BLaER1 (cell line): ENCODE results near the gene CA9.

Experiments used
- H3K27ac ChIP-seq: shearing (Covaris generic); formaldehyde crosslinking; 2 replicates; pipeline ENCODE4 v1.8.1; 2022
- H3K27me3 ChIP-seq: shearing (Covaris generic); formaldehyde crosslinking; 2 replicates; pipeline ENCODE4 v1.8.1; 2022
- H3K36me3 ChIP-seq: shearing (Covaris generic); formaldehyde crosslinking; 2 replicates; pipeline ENCODE4 v1.8.1; 2022
- H3K4me1 ChIP-seq: shearing (Covaris generic); formaldehyde crosslinking; 2 replicates; pipeline ENCODE4 v1.8.1; 2022
- H3K4me2 ChIP-seq: shearing (Covaris generic); formaldehyde crosslinking; 2 replicates; pipeline ENCODE4 v1.8.1; 2022
- H3K4me3 ChIP-seq: shearing (Covaris generic); formaldehyde crosslinking; 2 replicates; pipeline ENCODE4 v1.8.1; 2022
- H3K9ac ChIP-seq: shearing (Covaris generic); formaldehyde crosslinking; 2 replicates; pipeline ENCODE4 v1.8.1; 2022
- H3K9me3 ChIP-seq: shearing (Covaris generic); formaldehyde crosslinking; 2 replicates; pipeline ENCODE4 v1.8.1; 2022
- H4K20me1 ChIP-seq: shearing (Covaris generic); formaldehyde crosslinking; 2 replicates; pipeline ENCODE4 v1.8.1; 2022
- Cebpa-rat ChIP-seq: shearing (Covaris generic); IDR thresholded peaks from 2 replicates; pipeline ENCODE4 v1.8.1; 2022

Gene CA9

GRCh38 chr9:35703906-35704672, 30.4 kb downstream of the CA9 start:
- Histone ChIP-seq H3K27ac (no peak overlapping the region), H3K4me3 (no peak overlapping the region), H3K27me3 (no peaks in the 10 kb centered on the region), H4K20me1 (no peaks in the 10 kb centered on the region), H3K9me3 (no peaks in the 10 kb centered on the region), H3K4me2 (no peak overlapping the region), H3K9ac (no peak overlapping the region), H3K36me3 (peaks cover 100% of the 10 kb centered on the region), H3K4me1 (no peaks in the 10 kb centered on the region)
- no peak for TF ChIP-seq Cebpa-rat

- no peak overlapping the region for H3K4me3 ChIP-seq
- no peaks in the 10 kb centered on the region for H3K27me3 ChIP-seq
- TF ChIP-seq Cebpa-rat: no peak
- no peaks in the 10 kb centered on the region for H3K4me1 ChIP-seq
- no peak overlapping the region for H3K27ac ChIP-seq
- no peak overlapping the region for H3K4me2 ChIP-seq
- H3K9me3 ChIP-seq: no peaks in the 10 kb centered on the region
- no peaks in the 10 kb centered on the region for H4K20me1 ChIP-seq
- no peak overlapping the region for H3K9ac ChIP-seq
- H3K36me3 ChIP-seq: peaks cover 100% of the 10 kb centered on the region
Measured at GRCh38 chr9:35705372-35705771, 31.6 kb downstream of the CA9 start.

GRCh38 chr9:35705836-35706430, 32.2 kb downstream of the CA9 start:
- TF ChIP-seq Cebpa-rat: no peak
- Histone ChIP-seq H3K9ac (no peak overlapping the region), H4K20me1 (no peaks in the 10 kb centered on the region), H3K27ac (no peak overlapping the region), H3K4me3 (no peak overlapping the region), H3K4me1 (no peaks in the 10 kb centered on the region), H3K4me2 (no peak overlapping the region), H3K36me3 (peaks cover 100% of the 10 kb centered on the region), H3K27me3 (no peaks in the 10 kb centered on the region), H3K9me3 (no peaks in the 10 kb centered on the region)

- no peak for TF ChIP-seq Cebpa-rat
- Histone ChIP-seq H3K36me3 (peaks cover 100% of the 10 kb centered on the region), H3K4me1 (no peaks in the 10 kb centered on the region), H3K27me3 (no peaks in the 10 kb centered on the region), H3K9me3 (no peaks in the 10 kb centered on the region), H4K20me1 (0 out of 2 replicates have a peak, but pooled peaks cover 8% of the 10 kb centered on the region), H3K27ac (no peak overlapping the region), H3K4me2 (no peak overlapping the region), H3K4me3 (no peak overlapping the region), H3K9ac (no peak overlapping the region)
Measured at GRCh38 chr9:35706951-35707350, 33.2 kb downstream of the CA9 start.

GRCh38 chr9:35708146-35708545, 34.4 kb downstream of the CA9 start:
- no peaks in the 10 kb centered on the region for H3K27me3 ChIP-seq
- H4K20me1 ChIP-seq: 0 out of 2 replicates have a peak, but pooled peaks cover 8% of the 10 kb centered on the region
- TF ChIP-seq Cebpa-rat: no peak
- H3K36me3 ChIP-seq: peaks cover 100% of the 10 kb centered on the region
- H3K9me3 ChIP-seq: no peaks in the 10 kb centered on the region
- no peak overlapping the region for H3K4me3 ChIP-seq
- H3K27ac ChIP-seq: no peak overlapping the region
- H3K9ac ChIP-seq: no peak overlapping the region
- no peak overlapping the region for H3K4me2 ChIP-seq
- H3K4me1 ChIP-seq: no peaks in the 10 kb centered on the region

- H4K20me1 ChIP-seq: 0 out of 2 replicates have a peak, but pooled peaks cover 8% of the 10 kb centered on the region
- TF ChIP-seq Cebpa-rat: no peak
- peaks cover 100% of the 10 kb centered on the region for H3K36me3 ChIP-seq
Measured at GRCh38 chr9:35710818-35711500, 37.2 kb downstream of the CA9 start.

GRCh38 chr9:35711501-35712428, 38.0 kb downstream of the CA9 start:
- no peak for TF ChIP-seq Cebpa-rat
- Histone ChIP-seq H3K4me2 (no peak overlapping the region), H3K27ac (no peak overlapping the region), H3K27me3 (no peaks in the 10 kb centered on the region), H4K20me1 (peaks cover 11% of the 10 kb centered on the region; the same call in 1 of the 2 replicates), H3K9me3 (no peaks in the 10 kb centered on the region), H3K9ac (no peak overlapping the region), H3K4me1 (peaks cover 8% of the 10 kb centered on the region), H3K36me3 (peaks cover 100% of the 10 kb centered on the region), H3K4me3 (no peak overlapping the region)

More at GRCh38 chr9:35710818-35711500, 37.2 kb downstream of the CA9 start:
- H3K4me2 ChIP-seq: no peak overlapping the region
- H3K9ac ChIP-seq: no peak overlapping the region
- no peak overlapping the region for H3K27ac ChIP-seq
- H3K4me1 ChIP-seq: no peaks in the 10 kb centered on the region
- H3K9me3 ChIP-seq: no peaks in the 10 kb centered on the region
- no peaks in the 10 kb centered on the region for H3K27me3 ChIP-seq
- no peak overlapping the region for H3K4me3 ChIP-seq

- TF ChIP-seq Cebpa-rat: no peak
- H4K20me1 ChIP-seq: peaks cover 23% of the 10 kb centered on the region
- peaks cover 100% of the 10 kb centered on the region for H3K36me3 ChIP-seq
- no peak overlapping the region for H3K4me3 ChIP-seq
- no peak overlapping the region for H3K9ac ChIP-seq
- no peak overlapping the region for H3K4me2 ChIP-seq
- peaks cover 12% of the 10 kb centered on the region for H3K4me1 ChIP-seq
- H3K9me3 ChIP-seq: no peaks in the 10 kb centered on the region
- no peak overlapping the region for H3K27ac ChIP-seq
- no peaks in the 10 kb centered on the region for H3K27me3 ChIP-seq
Measured at GRCh38 chr9:35712762-35713400, 39.2 kb downstream of the CA9 start.

- peaks cover 30% of the 10 kb centered on the region for H4K20me1 ChIP-seq
- H3K27ac ChIP-seq: no peak overlapping the region
- H3K27me3 ChIP-seq: no peaks in the 10 kb centered on the region
- no peaks in the 10 kb centered on the region for H3K9me3 ChIP-seq
- peaks cover 19% of the 10 kb centered on the region for H3K4me1 ChIP-seq
- no peak overlapping the region for H3K4me2 ChIP-seq
- H3K4me3 ChIP-seq: no peak overlapping the region
- no peak for TF ChIP-seq Cebpa-rat
- peaks cover 100% of the 10 kb centered on the region for H3K36me3 ChIP-seq
- H3K9ac ChIP-seq: no peak overlapping the region
Measured at GRCh38 chr9:35713578-35713977, 39.9 kb downstream of the CA9 start.
